GM12865 (cell line): ENCODE measurements around the gene LAMA5.

ENCODE experiments used
- DNase-seq: peaks from one replicate; pipeline ENCODE4 v3.0.0; 2010; ENCODE audit warnings: low read depth
- H3K4me3 ChIP-seq: 2 replicates; pipeline ENCODE4 v1.5.1; 2011; ENCODE audit warnings: mild to moderate bottlenecking, low read depth, low read length, control low read depth
- TF ChIP-seq, protein P1 (sequence below): IDR thresholded peaks from 2 replicates; pipeline ENCODE4 v1.5.1; 2011; ENCODE audit warnings: low read length, control low read depth, low read depth, inconsistent platforms; ENCODE audit not compliant: insufficient read depth; ENCODE audit errors: missing control alignments

The LAMA5 gene

GRCh38 chr20:62329389-62330377 lies 37.4 kb downstream of the LAMA5 start:
- TF ChIP-seq, protein P1, sequence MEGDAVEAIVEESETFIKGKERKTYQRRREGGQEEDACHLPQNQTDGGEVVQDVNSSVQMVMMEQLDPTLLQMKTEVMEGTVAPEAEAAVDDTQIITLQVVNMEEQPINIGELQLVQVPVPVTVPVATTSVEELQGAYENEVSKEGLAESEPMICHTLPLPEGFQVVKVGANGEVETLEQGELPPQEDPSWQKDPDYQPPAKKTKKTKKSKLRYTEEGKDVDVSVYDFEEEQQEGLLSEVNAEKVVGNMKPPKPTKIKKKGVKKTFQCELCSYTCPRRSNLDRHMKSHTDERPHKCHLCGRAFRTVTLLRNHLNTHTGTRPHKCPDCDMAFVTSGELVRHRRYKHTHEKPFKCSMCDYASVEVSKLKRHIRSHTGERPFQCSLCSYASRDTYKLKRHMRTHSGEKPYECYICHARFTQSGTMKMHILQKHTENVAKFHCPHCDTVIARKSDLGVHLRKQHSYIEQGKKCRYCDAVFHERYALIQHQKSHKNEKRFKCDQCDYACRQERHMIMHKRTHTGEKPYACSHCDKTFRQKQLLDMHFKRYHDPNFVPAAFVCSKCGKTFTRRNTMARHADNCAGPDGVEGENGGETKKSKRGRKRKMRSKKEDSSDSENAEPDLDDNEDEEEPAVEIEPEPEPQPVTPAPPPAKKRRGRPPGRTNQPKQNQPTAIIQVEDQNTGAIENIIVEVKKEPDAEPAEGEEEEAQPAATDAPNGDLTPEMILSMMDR: no peak
- DNase-seq: no peak
- no peak overlapping the region for H3K4me3 ChIP-seq

DNA sequence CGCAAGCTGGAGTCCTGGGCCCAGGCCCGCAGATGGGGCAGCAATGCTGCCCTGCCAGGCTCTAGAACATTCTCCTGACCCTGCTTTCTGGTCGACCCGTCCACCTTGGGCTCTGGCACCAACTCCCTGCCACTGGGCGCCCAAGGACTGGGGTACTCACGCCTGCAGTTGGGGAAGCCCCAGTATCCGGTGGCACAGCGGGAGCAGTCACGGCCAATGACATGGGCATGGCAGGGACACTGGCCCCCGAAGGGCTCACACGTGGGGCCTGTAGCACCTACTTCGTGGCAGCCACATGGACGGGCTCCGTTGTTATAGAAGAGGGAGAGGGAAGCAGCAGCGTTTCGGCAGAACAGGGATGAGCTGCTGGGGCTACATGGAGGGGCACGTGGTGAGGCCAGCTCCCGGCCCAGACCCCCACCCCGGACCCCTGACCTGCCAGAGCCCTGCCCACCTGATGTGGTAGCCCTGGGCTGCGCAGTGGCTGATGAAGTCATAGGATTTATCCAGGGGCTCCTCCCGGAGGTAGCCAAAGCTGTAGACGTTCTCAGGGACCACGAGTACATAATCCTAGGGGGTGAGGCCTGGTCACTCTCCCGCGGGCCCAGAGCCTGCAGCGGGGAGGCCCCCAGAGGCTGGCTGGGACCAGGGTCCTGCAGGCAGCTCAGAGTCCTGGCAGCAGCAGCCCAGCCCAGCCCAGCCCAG lies 38.3 kb downstream of the LAMA5 start:
- TF ChIP-seq, protein P1: no peak
- DNase-seq: no peak
- H3K4me3 ChIP-seq: no peak overlapping the region

- H3K4me3 ChIP-seq: no peak overlapping the region
- no peak for DNase-seq
- TF ChIP-seq, protein P1: no peak
Observed at GRCh38 chr20:62327726-62328495, 39.2 kb downstream of the LAMA5 start.

DNA sequence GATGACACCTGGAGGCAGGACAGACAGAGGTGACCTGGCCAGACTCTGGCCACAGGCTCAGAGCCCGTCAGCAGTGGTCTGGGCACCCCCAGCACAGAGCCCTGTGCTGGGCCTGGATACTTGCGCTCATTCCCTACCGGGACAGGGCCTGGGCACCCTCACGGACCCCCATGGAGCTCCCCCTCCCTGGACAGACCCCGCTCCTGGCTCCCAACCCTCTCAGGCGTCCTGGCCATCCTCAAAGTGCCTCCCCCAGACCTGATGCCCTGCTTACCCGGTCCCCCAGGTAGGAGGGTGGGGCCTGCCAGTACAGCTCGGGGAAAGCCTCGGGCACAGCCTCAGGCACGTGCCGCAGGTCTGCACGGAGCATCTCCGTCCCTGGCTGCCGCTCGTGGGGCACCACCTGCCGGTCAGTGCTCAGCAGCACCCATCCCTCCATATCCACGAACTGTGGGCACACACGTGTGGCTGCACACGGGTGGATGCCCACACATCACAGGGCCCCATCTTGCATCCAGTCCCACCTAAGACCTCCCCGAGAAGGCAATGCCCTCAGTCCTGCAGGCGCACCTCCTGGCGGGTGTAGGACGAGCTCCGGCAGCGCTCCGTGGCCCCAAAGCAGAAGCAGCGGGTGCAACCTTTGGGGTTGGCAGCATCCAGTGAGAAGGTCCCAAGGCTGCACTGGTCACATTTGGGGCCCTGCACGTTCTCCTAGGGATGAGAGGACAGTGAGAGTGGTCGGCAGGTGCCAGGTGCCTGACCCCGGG lies 40.0 kb downstream of the LAMA5 start:
- TF ChIP-seq, protein P1: no peak
- H3K4me3 ChIP-seq: no peak overlapping the region
- no peak for DNase-seq

DNA sequence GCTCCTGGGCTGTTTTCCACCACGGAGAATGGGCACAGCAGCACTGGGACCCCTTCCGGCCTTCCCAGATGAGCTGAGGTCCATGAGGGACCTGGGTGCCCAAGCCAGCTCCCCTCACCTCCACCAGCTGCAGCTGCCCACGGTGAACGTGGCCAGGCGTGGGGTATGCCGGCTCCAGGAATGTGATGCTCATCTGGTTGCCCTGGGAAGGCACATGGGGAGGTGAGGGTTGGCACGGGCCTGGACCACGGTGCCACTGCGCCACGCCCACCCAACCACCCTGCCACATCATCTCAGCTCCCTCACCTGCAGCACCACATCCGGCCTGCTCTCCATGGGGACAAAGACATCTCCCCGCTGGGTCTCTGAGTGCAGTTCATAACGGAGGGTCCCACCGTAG lies 40.6 kb downstream of the LAMA5 start:
- TF ChIP-seq, protein P1: no peak
- H3K4me3 ChIP-seq: no peak overlapping the region
- no peak for DNase-seq
